DMS79 treated with DMSO at 0.1 percent for 48 hours (cell line): Measurements from ENCODE around the gene TRIM61.
"Not testable (repeated sequence)": the region's sequence is repeated elsewhere in the genome, so short reads cannot be mapped to it uniquely, and the experiment has no call there.

Experiments
- DNase-seq: peaks from one replicate; lab custom pipeline; 2025; lab: John Stamatoyannopoulos, UW

TRIM61 gene

DNA sequence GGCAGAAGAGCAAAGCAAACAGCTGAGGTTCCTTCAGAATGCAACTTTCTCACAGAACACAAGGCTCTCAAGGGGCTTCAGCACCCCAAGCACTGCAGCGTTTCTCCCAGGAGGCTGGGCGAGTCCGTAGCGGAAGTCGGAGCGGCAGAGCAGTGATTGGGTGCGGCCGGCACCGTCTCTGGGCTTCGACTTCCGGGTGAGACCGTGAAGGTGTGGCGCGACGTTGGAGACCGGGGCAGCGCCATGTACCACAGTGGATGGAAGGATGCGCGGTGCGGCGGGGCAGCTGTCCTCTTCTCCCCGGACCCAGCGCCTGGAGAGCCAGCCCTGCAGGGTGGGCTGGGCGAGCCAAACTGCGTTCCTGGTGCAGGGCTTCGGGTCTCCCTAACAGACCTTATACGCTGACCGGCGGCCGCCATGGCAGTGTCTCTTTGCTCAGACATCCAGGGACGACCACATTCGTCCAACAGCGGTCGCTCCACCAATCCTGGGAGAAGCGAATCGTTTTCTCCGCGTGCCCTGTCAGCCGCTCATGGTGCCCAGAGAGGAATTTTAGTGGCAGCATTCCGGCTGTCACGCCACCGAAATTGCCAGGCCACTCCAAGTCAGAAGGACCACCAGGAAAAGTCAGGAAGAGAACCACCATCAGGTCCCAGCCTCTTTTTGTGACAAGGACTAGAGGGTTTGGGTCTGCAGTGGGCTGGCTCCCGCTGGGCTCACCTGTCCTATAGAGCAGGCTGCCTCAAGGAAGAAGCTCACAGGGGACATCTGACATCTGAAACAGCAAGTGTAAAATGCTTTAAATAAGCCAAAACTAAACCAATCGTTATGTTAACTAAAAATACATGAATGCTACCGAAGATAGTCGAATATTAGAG is 20.5 kb downstream of the TRIM61 start:
- peak; percentile 80 for DNase-seq

DNA sequence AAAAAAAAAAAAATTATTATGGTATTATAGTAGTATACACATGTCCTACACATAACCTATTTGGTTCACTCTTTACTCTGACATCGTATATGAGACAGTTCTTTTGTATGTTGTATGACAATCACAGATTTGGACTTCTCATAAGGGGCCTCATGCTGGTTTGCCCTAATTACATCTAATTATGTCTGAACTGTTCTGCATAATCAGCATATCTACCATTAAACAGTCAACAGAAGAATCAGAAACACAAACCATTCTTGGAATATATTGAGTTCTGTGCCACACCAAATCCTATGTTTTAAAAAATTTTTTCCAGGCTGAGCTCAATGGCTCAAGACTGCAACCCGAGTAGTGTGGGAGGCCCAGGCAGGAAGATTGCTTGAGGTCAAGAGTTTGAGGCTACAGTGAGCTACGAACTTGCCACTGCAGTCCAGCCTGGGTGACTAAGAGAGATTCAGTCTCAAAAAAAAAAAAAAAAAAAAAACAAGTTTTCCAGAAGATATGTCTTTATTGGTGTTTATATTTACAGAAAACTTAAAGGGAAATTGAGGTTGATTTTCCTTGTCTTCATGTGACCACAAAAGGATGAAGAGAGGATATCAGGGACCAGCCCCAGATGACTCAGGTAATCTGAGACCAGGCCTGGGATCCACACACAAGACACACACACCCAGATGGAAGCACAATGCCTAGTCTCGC is 22.2 kb downstream of the TRIM61 start:
- no peak for DNase-seq

DNA sequence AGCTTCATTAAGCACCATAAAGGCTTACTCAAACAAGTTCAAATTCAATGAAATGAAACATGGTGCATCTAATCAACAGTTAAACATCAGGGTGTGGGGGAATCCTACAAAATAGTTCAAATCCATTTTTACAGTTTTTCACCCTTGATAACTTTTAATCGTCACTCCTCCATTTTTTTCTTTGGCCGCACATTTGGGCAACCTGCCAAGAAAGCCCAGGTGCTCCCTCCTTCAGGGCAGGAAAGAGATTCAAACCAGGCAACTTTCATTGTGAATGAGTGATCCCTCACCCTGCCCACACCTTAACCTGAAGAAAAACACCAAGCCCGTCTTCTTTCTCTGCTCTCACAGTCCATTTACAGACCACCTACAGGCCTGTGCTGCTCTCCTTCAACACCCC is 24.9 kb downstream of the TRIM61 start:
- DNase-seq, result no peak

DNA sequence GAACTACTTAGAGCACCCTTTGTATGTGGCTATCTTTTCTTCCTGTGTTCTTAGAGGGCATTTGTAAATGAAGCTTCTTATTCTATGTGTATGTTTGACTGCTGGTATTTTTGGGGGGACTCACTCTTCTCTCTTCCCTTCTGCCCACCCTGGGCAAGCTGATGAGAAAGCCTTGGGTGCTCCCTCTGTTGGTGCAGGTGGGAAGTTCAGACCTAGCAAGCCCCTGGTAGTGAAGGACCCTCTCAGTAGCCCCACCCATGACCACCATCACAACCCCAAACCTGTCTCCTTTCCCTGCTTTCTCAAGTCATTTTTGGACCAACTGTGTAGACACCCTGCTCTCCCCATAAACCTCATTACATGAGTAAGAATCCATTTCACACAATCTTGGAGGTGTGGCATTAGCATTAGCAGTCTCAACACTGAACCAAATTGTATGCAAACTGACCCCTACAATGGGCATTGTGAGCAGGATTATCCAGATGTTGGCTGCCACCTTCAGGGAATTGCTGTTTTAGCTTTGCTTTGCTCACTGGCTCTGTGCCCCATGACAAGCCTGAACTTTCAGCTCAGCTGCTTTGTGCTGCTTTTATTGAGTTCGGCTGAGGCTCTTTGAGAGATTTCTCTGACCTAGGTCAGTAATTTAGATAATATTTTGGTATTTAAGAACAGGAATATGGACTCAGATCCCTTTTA is 27.9 kb downstream of the TRIM61 start:
- no peak for DNase-seq

DNA sequence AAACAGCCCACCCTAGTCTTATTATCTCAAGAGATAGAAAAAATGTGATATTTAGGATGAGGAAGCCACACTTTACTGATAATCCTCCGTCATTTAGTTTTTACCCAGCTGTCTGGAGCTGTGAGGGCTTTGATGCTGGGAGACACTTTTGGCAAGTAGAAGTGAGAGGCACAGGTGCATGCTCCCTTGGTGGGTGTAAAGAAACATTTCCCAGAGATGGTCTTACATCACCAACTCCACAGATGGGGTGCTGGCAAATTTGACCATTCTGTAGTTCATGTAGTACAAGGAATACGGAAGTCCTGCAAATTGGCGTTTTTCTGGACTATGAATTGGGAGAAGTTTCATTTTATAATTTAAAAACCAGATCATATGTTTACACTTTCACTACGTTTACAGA is 28.5 kb downstream of the TRIM61 start:
- no peak for DNase-seq

DNA sequence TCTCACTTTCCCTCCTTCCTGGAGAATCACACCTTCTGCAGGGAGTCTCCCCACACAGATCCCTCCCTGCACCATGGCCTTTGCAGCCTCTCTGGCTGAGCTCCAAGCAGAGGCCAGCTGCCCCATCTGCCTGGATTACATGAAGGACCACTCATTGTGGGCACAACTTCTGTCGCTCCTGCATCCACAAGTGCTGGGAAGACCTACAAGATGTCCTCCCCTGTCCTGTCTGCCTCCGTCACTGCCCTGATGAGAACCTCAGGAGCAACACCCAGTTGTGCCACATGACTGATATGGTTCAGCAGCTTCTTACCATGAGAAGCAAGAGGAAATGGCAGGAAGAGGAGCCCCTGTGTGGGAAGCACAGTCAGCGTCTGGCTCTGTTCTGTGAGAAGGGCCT is 29.5 kb downstream of the TRIM61 start:
- not testable (repeated sequence) for DNase-seq

DNA sequence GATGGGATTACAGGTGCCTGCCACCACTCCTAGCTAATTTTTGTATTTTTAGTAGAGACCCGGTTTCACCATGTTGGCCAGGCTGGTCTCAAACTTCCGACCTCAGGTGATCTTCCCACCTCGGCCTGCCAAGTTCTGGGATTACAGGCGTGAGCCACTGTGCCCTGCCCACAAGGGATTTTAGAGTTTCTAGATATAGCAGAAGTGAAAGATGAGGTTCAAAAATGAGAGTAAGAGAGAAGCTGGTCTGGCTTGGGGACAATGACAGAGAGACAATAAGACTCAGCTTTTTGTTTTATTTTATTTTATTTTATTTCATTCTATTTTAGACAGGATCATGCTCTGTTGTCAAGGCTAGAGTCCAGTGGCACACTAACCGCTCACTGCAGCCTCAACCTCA is 30.6 kb downstream of the TRIM61 start:
- DNase-seq, result no peak

DNA sequence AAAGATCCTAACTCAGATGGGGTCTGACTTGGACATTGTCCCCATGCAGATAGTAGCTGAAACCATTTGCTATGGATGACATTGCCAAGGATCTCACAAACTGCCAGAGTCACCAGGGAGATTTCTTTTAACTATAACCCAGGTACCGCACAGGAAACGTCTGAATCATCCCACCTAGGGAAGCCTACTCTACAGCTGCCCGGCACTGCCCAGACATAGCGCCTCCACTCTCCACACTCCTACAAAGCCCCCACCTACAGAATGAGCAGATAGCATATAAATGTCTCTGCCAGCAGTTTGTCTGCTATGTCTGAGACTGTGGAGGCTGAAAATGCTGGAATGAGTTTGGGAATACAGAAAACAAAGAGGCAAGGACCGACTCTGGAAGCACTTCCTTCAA is 32.3 kb downstream of the TRIM61 start:
- DNase-seq, result no peak

DNA sequence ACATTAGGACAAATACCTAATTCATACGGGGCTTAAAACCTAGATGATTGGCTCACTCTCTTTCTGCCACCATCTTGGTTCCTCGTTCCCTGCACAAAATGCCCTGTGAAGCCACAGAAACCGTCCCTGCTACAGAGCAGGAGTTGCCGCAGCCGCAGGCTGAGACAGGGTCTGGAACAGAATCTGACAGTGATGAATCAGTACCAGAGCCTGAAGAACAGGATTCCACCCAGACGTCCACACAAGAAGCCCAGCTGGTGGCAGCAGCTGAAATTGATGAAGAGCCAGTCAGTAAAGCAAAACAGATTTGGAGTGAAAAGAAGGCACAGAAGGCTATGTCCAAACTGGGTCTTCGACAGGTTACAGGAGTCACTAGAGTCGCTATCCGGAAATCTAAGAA is 34.3 kb downstream of the TRIM61 start:
- no peak for DNase-seq

DNA sequence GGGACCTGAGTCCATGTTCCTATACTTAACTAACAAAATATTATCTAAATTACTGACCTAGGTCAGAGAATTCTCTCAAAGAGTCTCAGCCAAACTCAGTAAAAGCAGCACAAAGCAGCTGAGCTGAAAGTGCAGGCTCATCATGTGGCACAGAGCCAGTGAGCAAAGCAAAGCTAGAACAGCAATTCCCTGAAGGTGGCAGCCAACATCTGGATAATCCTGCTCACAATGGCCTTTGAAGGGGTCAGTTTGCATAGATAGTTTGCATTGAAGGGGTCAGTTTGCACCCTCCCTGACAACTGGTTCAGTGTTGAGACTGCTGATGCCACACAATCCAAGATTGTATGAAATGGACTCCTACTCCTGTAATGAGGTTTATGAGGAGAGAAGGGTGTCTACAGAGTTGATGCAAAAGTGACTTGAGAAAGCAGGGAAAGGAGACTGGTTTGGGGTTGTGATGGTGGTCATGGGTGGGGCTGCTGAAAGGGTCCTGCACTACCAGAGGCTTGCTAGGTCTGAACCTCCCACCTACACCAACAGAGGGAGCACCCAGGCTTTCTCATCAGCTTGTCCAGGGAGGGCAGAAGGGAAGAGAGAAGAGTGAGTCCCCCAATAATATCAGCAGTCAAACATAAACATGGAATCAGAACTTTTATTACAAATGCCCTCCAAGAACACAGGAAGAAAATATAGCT is 39.7 kb downstream of the TRIM61 start:
- DNase-seq, result no peak

DNA sequence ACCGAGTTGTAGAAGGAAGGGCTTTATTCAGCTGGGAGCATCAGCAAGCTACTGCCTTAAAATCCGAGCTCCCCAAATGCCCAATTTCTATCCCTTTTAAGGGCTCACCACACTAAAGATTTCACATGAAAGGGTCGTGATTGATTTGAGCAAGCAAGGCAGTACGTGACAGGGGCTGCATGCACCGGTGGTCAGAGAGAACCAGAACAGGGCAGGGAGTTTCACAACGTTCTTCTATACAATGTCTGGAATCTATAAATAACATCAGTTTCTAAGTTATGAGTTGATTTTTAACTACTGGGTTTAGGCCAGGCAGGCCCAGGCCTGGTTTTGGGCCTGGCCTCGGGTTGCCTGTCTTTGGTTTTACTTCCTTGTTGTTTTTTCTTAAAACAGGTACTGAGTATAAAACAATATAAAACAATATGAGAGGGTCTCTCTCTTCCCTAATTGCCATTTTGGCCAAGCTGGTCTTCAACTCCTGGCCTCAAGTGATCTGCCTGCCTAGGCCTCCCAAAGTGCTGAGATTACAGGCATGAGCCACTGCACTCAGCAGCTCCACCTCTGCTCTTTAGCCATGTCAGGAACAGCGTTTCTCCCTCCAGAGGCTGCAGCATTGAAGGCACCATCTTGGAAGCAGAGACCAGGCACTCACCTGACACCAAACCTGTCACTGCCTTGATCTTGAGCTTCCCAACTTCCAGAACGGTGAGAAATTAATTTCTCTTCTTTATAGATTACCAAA is 41.4 kb downstream of the TRIM61 start:
- DNase-seq, result not testable (repeated sequence)

DNA sequence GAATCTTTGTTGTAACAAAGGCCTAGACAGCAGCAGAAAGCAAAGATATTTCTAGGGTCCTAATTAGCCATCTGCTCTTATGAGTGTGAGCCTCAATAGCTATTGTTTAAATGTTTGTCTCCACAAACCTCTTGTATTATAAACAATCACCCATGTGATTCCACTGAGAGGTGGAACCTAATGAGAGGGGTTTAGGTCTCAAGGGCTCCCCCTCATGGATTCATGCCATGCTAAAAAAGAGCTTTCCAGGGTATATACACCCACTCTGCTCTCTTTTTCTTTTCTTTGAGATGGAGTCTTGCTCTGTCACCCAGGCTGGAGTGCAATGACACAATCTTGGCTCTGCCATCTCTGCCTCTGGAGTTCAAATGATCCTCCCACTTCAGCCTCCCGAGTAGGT is 42.1 kb downstream of the TRIM61 start:
- no peak for DNase-seq

DNA sequence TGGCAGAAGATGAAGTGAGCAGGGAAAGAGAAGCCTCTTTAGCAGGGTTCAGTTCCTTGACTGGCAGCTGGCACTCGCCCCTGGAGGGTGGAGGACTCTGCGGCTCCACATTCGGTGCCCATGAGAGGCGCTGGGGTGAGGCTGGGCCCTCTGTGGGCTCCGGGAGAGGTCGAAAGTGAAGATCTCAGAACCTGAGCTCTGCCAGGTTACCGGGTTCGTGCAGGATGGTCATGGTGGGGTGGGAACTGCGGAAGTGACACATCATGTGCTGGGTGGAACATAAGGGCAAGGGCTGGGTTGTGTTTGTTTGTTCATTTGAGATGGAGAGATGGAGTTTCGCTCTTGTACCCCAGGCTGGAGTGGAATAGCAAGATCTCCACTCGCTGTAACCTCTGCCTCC is 44.2 kb downstream of the TRIM61 start:
- no peak for DNase-seq

DNA sequence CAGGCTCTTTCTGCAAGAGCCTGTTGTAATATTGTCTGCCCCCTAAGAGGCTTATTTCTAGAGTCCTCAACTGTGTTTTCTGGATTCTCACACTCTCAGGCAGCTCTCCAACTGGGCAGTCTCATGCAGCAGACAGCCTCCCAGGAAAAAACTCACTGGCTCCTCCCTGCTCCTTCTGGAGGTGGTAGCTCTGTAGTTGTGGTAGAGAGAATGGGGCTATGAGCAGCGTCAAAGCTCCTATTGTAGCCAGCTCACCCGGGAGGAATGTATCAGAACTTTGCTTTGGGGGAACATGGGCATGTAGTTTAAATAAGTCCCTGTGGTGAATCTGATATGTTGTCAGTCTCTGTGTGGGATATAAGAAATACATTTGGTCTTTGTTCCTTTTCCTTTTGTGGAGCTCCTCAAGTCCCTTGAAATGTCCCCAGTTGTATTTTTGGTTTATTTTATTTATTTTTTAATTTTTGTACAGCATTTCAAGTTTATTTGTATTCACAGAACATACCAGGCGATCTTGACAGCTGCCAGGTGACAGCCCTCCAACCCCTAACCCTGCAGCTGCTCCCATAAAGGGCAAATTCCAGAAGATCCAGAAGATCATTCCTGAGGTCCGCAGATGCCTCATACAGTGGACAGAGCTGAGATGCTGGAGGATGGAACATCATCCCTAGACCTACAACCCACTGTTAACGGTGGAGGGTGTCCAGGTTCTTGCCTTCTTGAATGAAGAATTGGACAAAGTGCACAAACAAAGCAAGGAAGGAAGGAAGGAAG is 45.7 kb downstream of the TRIM61 start:
- DNase-seq, result no peak

DNA sequence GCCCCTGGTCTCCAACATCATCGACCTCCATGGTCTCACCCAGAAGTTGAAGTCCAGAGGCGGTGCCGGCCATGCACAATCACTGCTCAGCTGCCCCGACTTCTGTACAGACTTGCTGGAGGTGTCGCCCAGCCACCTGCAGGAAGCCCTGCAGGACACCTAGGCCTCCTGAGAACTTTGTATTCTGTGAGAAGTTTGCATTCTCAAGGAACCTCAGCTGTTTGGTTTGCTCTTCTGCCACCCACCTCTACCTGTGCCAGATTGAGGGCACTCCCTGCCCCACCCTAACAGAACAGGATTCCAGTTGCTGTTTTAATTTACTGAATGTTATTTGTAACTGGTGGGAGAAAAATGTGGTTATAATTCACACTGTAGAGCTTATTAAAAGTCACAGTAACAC is 46.8 kb downstream of the TRIM61 start:
- DNase-seq, result no peak

DNA sequence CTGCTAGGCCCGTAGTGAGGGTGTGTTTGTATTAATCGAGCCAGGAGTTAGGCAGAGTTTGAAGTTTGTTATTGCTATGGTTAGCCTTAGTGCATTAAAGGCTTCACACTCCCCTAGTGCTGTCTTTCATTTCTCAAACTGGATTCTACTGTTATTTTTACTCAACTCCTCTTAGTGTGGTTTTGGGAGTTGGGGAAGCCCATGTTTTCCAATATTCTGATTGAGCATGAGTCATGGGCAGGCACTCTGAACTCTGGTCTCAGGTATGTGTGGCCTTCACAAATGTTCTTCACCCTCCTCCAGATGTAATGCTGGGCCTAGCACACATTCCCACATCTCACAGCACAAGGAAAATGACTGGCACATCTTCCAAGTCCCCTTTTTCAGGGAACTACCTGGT is 50.4 kb downstream of the TRIM61 start:
- not testable (repeated sequence) for DNase-seq

DNA sequence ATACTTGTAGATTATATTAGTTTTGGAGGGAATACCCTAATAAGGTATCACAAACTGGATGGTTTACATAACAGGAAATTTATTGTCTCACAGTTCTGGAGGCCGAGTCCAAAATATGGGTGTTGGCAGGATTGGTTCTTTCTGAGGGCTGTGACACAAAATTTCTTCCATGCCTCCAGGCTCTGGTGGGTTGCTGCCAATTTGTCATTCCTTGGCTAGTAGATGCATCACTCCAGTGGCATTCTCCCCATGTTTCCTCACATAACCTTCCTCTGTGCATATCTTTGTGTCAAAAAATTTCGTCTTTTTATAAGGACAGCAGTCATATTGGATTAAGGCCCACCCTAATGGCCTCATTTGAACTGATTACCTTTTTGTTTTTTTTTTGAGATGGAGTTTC is 51.2 kb downstream of the TRIM61 start:
- DNase-seq, result no peak

DNA sequence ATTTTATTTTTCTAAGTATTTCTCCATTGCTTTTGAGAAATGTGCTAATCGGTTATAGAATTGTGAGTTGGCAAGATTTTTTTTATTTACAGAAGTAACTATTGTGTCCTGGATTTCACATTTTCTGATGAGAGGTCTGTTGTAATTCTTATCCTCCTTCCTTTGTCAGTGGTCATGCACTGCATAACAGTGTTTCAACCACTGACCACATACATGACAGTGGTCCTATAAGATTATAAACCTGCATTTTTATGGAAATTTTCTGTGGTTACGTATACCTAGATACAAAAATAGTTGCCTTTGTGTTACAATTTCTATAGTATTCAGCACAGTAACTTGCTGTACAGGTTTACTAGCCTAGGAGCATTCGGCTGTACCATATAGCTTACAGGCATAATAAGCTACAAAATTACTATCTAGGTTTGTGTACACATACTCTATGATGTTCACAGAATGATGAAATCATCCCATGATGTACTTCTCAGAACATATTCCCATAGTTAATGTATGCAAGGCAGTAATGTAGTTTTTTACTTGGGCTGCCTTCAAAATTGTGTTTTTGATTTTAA is 52.7 kb downstream of the TRIM61 start:
- DNase-seq, result no peak

DNA sequence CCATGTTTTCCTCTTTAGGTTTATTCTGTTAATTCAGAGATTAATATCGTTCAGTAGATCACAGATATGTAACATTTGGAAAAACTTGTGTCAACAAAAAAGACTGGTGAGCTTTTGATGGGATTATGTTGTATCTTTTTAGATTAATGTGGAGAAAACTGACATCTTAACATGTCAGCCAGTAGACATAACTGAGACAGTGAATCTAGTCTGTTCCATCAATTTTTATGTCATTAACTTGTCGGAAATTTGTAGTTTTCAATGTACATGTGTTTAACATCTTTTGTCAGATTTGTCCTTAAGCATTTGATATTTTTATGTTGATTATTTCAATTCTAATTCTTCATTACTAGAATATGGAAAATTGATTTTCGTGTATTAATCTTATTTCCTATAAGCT is 58.5 kb downstream of the TRIM61 start:
- DNase-seq, result no peak
